MCF 10A (cell line): ENCODE results near the gene C17orf113. TPM values are rescaled to one million over a fixed set of nuclear protein-coding genes. Genes with fewer than 3 reads are reported as not detected.
A peak's percentile ranks its signal among the peaks of the same experiment; 100 is the strongest.
"Not testable (repeated sequence)": the region's sequence is repeated elsewhere in the genome, so short reads cannot be mapped to it uniquely, and the experiment has no call there.

Experiments used
- BruUV-seq: library from RNA; stranded (reverse); fragments of 400-500 nt; replicated peaks from 2 replicates; lab custom pipeline; 2021; lab: Mats Ljungman, UMichigan
- CTCF ChIA-PET: fragments of 300-600 bp; sonication (Branson Sonifier 250); formaldehyde crosslinking; extraction: SDS; loops from one replicate; lab custom pipeline; 2021; ENCODE audit warnings: antibody characterized with exemption, inconsistent platforms; lab: Yijun Ruan, JAX
- POLR2A ChIA-PET: fragments of 300-600, 350-650 bp; sonication (Branson Sonifier 250); formaldehyde crosslinking; extraction: SDS; loops from one replicate; lab custom pipeline; 2020; ENCODE audit warnings: antibody characterized with exemption, inconsistent platforms; lab: Yijun Ruan, JAX
- DNase-seq: peaks from one replicate; pipeline ENCODE4 v3.0.0-alpha.2; 2018; ENCODE audit not compliant: unreplicated experiment
- H3K27ac Mint-ChIP-seq: one replicate; pipeline ENCODE4 v1.8.0; 2022; ENCODE audit warnings: mild to moderate bottlenecking, low read depth, mixed read lengths; ENCODE audit not compliant: unreplicated experiment
- H3K27me3 Mint-ChIP-seq: one replicate; pipeline ENCODE4 v1.8.0; 2022; ENCODE audit warnings: mixed read lengths; ENCODE audit not compliant: insufficient read depth, unreplicated experiment
- H3K36me3 Mint-ChIP-seq: one replicate; pipeline ENCODE4 v1.8.0; 2022; ENCODE audit warnings: mild to moderate bottlenecking, moderate library complexity, mixed read lengths; ENCODE audit not compliant: insufficient read depth, unreplicated experiment
- H3K4me1 Mint-ChIP-seq: one replicate; pipeline ENCODE4 v1.8.0; 2022; ENCODE audit warnings: mixed read lengths; ENCODE audit not compliant: insufficient read depth, unreplicated experiment
- H3K4me3 Mint-ChIP-seq: one replicate; pipeline ENCODE4 v1.8.0; 2022; ENCODE audit warnings: mild to moderate bottlenecking, moderate library complexity, mixed read lengths; ENCODE audit not compliant: unreplicated experiment
- H3K9me3 Mint-ChIP-seq: one replicate; pipeline ENCODE4 v1.8.0; 2022; ENCODE audit warnings: mixed read lengths; ENCODE audit not compliant: unreplicated experiment
- CTCF ChIP-seq: fragments of 200-600 bp; IDR thresholded peaks from one replicate; pipeline ENCODE4 v1.8.0; 2022; ENCODE audit warnings: antibody characterized with exemption, mild to moderate bottlenecking; ENCODE audit not compliant: unreplicated experiment
- intact Hi-C: fragments of 100-400 bp; cut with micrococcal nuclease; formaldehyde crosslinking; loops from 2 replicates; pipeline ENCODE4 v1.14.1; 2022
- total RNA-seq: library from RNA; stranded (reverse); gene quantifications from 2 replicates; pipeline ENCODE4 v1.2.3, GENCODE V29; 2022

The C17orf113 gene
- total RNA-seq, 1 experiment from 2014 or later: 0.72 TPM

GRCh38 chr17:42010898-42011516 lies 39.4 kb downstream of the C17orf113 start:
- no peak for TF ChIP-seq CTCF
- ChIA-PET CTCF (no interaction called here), POLR2A (interaction anchor here (0.6 to 3.6 kb wide), 5 partner anchors 9 to 762 kb away, joined by 3 to 11 read pairs (median 4); partner anchors contain the start of genes CNP, KLHL11, NAGLU and NKIRAS2)
- peak overlapping the region; percentile 64 for H3K27ac Mint-ChIP-seq
- no TSS peak for BruUV-seq
- peak overlapping the region; percentile 47 for H3K4me3 Mint-ChIP-seq
- no peaks in the 10 kb centered on the region for H3K9me3 Mint-ChIP-seq
- no peaks in the 10 kb centered on the region for H3K27me3 Mint-ChIP-seq
- peak; percentile 64 for DNase-seq
- intact Hi-C loops: no loop called here
- H3K4me1 Mint-ChIP-seq: peaks cover 28% of the 10 kb centered on the region
- H3K36me3 Mint-ChIP-seq: peaks cover 16% of the 10 kb centered on the region

GRCh38 chr17:42010266-42010680 lies 40.1 kb downstream of the C17orf113 start:
- Mint-ChIP-seq H3K4me1 (peaks cover 28% of the 10 kb centered on the region), H3K27ac (peak overlapping the region; percentile 64), H3K36me3 (peaks cover 22% of the 10 kb centered on the region), H3K4me3 (peak overlapping the region; percentile 47)
- intact Hi-C loops, H3K27me3 Mint-ChIP-seq, POLR2A ChIA-PET, BruUV-seq, H3K9me3 Mint-ChIP-seq: not testable (repeated sequence)
- peak; percentile 72 for DNase-seq
- CTCF ChIA-PET: interaction anchor here (0.6 to 0.9 kb wide), 3 partner anchors 13 to 212 kb away, joined by 3 to 4 read pairs (median 3); no protein-coding TSS in a partner anchor

- peak overlapping the region; percentile 64 for H3K27ac Mint-ChIP-seq
- no peaks in the 10 kb centered on the region for H3K27me3 Mint-ChIP-seq
- intact Hi-C loops: no loop called here
- CTCF ChIA-PET: interaction anchor here (0.8 kb wide), 1 partner anchor 37 kb away, joined by 4 read pairs; no protein-coding TSS in a partner anchor
- no peak for DNase-seq
- peaks cover 23% of the 10 kb centered on the region for H3K36me3 Mint-ChIP-seq
- no peak for TF ChIP-seq CTCF
- peaks cover 28% of the 10 kb centered on the region for H3K4me1 Mint-ChIP-seq
- POLR2A ChIA-PET: interaction anchor here (0.7 to 1.5 kb wide), 4 partner anchors 9 to 49 kb away, joined by 3 to 14 read pairs (median 4); partner anchors contain the start of genes DNAJC7 and NKIRAS2
- H3K4me3 Mint-ChIP-seq: no peak overlapping the region
- H3K9me3 Mint-ChIP-seq: no peaks in the 10 kb centered on the region
- no TSS peak for BruUV-seq
Measured at GRCh38 chr17:42009170-42009569, 41.2 kb downstream of the C17orf113 start.

- peaks cover 52% of the 10 kb centered on the region for H3K36me3 Mint-ChIP-seq
- no peak overlapping the region for H3K27ac Mint-ChIP-seq
- POLR2A ChIA-PET: interaction anchor here (0.6 to 4.4 kb wide), 3 partner anchors 8 to 37 kb away, joined by 3 to 32 read pairs (median 7); partner anchors contain the start of gene DNAJC7
- TF ChIP-seq CTCF: no peak
- H3K4me3 Mint-ChIP-seq: no peak overlapping the region
- no peak for DNase-seq
- no peaks in the 10 kb centered on the region for H3K27me3 Mint-ChIP-seq
- no peaks in the 10 kb centered on the region for H3K9me3 Mint-ChIP-seq
- intact Hi-C loops: no loop called here
- CTCF ChIA-PET: no interaction called here
- no TSS peak for BruUV-seq
- H3K4me1 Mint-ChIP-seq: peaks cover 17% of the 10 kb centered on the region
Measured at GRCh38 chr17:42005166-42005565, 45.2 kb downstream of the C17orf113 start.
